BE2C (cell line): ENCODE data around the gene NDST1.

Experiments used
- DNase-seq: peaks from one replicate; pipeline ENCODE4 v3.0.0-alpha.2; 2020
- H3K27me3 ChIP-seq: fragments of 250-450 bp; sonication (Bioruptor Pico); 2 replicates; pipeline ENCODE4 v1.5.1; 2020; ENCODE audit warnings: mild to moderate bottlenecking
- H3K36me3 ChIP-seq: fragments of 250-450 bp; sonication (Bioruptor Pico); 2 replicates; pipeline ENCODE4 v1.5.1; 2020; ENCODE audit warnings: mild to moderate bottlenecking
- H3K4me1 ChIP-seq: fragments of 250-450 bp; sonication (Bioruptor Pico); 2 replicates; pipeline ENCODE4 v1.5.1; 2020
- H3K4me3 ChIP-seq: 2 replicates; pipeline ENCODE4 v1.5.1; 2011; ENCODE audit warnings: low read depth, low read length
- H3K9me3 ChIP-seq: fragments of 250-450 bp; sonication (Bioruptor Pico); 2 replicates; pipeline ENCODE4 v1.5.1; 2020
- TF ChIP-seq, protein P1 (sequence below): IDR thresholded peaks from 2 replicates; pipeline ENCODE4 v1.5.1; 2012; ENCODE audit warnings: mild to moderate bottlenecking, low read depth, low read length

NDST1 gene

DNA sequence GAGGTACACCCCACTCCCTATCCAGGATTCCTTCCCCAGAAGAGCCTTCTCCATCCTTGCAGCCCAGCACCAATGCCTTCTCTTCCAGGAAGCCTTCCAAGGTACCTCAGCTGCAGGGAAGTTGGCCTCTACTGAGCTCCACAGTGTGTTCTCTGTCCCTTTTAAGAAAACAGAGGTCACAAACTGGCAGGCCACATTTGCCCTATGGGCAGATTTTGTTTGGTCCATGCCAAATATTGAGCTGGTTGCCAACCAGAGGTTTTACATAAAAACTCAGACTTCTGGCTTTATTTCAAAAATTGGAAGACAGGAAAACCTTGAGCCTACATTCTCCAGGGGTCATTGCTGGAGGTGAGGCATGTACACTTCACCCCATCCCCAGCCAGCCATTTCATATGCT lies 9.0 kb upstream of the NDST1 start:
- H3K4me3 ChIP-seq, result no peak overlapping the region
- TF ChIP-seq, protein P1, sequence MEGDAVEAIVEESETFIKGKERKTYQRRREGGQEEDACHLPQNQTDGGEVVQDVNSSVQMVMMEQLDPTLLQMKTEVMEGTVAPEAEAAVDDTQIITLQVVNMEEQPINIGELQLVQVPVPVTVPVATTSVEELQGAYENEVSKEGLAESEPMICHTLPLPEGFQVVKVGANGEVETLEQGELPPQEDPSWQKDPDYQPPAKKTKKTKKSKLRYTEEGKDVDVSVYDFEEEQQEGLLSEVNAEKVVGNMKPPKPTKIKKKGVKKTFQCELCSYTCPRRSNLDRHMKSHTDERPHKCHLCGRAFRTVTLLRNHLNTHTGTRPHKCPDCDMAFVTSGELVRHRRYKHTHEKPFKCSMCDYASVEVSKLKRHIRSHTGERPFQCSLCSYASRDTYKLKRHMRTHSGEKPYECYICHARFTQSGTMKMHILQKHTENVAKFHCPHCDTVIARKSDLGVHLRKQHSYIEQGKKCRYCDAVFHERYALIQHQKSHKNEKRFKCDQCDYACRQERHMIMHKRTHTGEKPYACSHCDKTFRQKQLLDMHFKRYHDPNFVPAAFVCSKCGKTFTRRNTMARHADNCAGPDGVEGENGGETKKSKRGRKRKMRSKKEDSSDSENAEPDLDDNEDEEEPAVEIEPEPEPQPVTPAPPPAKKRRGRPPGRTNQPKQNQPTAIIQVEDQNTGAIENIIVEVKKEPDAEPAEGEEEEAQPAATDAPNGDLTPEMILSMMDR, result no peak

DNA sequence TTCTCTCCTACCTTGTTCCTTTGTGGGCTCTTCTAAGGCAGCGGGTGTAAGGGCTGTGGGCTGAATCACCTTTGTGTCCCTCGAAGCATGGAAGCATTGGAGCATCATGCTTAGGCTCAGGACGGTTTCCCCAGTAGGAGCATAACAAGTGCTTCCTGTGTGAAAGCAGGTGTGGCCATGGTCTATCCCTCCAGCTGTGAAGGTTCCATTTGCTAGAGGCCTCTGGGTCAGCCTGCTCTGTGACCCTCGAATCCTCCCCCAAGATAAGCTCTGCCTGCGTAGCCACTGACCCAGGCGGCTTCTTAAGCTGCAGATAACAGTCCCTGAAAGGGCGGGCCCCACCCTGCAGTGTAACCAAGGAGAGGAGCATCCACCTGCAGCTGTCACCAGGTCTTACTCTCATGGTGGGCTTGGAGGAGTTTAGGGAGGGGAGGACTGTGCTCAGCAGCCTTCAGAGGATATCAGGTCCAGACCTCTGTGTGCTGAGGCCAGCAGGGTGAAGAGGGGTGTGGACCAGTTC lies 8.4 kb upstream of the NDST1 start:
- no peak for DNase-seq
- Histone ChIP-seq H3K4me1 (peaks cover 28% of the 10 kb centered on the region), H3K9me3 (no peaks in the 10 kb centered on the region), H3K4me3 (no peak overlapping the region), H3K27me3 (no peaks in the 10 kb centered on the region), H3K36me3 (0 out of 2 replicates have a peak, but pooled peaks cover 3% of the 10 kb centered on the region)
- TF ChIP-seq, protein P1, result no peak

More for the DNA sequence above, 9.0 kb upstream of the NDST1 start:
- Histone ChIP-seq H3K4me1 (peaks cover 24% of the 10 kb centered on the region), H3K27me3 (no peaks in the 10 kb centered on the region), H3K9me3 (no peaks in the 10 kb centered on the region), H3K36me3 (0 out of 2 replicates have a peak, but pooled peaks cover 3% of the 10 kb centered on the region)
- DNase-seq, result no peak

DNA sequence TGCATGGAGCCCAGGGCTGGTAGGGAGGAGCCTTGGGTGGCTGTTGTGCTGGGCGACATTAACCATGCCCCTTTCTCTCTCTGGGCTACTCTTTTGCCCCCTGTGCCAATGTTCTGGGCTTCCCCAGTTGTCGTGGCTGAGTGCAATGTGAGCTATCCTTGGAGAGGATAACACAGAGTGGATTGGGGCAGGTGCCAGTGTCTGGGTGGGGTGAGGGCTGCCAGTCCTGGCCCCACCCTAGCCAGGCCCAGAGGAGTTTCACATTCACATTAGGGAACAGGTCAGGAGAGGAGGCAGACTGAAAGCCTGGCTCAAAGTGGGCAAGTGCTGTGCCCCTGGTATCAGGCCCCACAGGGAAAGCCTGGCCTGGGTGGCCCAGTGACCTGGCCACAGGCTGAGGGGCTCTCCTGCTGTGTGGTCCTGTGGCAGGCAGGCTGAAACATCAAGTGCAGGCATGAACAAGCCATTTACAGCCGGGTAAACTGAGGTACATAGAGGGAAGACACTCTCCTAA lies 7.5 kb upstream of the NDST1 start:
- Histone ChIP-seq H3K27me3 (no peaks in the 10 kb centered on the region), H3K4me1 (peaks cover 32% of the 10 kb centered on the region), H3K4me3 (no peak overlapping the region), H3K9me3 (no peaks in the 10 kb centered on the region), H3K36me3 (0 out of 2 replicates have a peak, but pooled peaks cover 3% of the 10 kb centered on the region)
- no peak for DNase-seq
- TF ChIP-seq, protein P1, result no peak

DNA sequence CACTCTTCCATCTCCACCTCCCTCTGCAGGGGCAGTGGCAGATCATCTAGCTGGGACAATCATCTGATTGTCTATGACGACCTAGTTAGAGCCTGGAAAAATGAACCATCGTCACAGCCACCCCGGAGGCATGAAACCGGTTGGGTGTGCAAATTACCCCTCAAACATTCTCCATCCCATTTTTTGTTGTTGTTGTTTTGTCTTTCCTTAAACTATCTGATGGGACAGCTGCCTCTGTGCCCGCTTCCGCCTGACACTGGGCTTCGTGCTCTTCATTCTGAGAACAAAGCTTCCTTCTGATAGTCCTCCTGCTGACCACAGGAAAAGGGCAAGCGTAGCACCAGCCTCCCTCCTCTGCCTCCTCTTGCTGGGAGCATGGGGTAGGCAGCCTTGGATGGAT lies 7.0 kb upstream of the NDST1 start:
- H3K4me3 ChIP-seq, result no peak overlapping the region
- TF ChIP-seq, protein P1, result no peak
- H3K4me1 ChIP-seq, result peaks cover 32% of the 10 kb centered on the region
- no peak for DNase-seq
- 0 out of 2 replicates have a peak, but pooled peaks cover 3% of the 10 kb centered on the region for H3K36me3 ChIP-seq
- H3K9me3 ChIP-seq, result no peaks in the 10 kb centered on the region
- no peaks in the 10 kb centered on the region for H3K27me3 ChIP-seq

DNA sequence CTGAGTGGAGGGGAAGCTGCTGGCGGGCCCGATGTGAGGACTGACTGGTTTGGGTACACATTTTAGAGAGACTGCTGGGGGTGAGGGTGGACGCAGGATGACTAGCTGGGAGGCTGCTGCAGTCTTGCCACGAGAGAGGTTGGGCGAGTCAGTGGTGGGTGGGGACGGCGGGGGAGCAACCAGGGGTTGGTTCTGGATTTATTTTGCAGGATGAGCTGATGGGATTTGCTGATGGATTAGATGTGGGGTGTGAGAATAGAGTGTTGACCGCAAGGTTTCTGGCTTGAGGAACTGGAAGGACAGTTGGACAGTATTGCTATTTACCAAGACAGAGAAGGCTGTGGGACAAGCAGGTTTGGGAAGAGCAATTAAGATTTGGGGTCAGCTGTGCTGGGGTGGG lies 5.8 kb upstream of the NDST1 start:
- Histone ChIP-seq H3K27me3 (no peaks in the 10 kb centered on the region), H3K4me3 (no peak overlapping the region), H3K36me3 (0 out of 2 replicates have a peak, but pooled peaks cover 3% of the 10 kb centered on the region), H3K4me1 (peaks cover 30% of the 10 kb centered on the region), H3K9me3 (no peaks in the 10 kb centered on the region)
- TF ChIP-seq, protein P1, result no peak
- DNase-seq, result no peak

DNA sequence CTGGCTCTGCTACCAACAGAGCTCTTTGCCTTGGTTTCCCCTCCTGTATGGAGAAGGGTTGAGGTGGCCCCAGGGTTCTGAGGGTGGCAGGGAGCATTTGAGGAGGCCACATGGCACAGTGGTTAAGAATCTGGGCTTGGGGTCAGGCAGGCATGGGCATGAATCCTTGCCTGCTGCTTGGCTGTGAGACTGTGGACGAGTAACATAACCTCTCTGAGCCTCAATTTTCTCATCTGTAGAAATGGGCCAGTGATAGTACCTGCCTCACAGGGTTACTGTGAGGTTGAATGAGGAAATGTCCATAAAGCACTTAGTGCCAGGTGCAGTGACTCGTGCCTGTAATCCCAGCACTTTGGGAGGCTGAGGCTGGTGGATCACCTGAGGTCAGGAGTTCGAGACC lies 5.1 kb upstream of the NDST1 start:
- no peaks in the 10 kb centered on the region for H3K27me3 ChIP-seq
- H3K9me3 ChIP-seq, result no peaks in the 10 kb centered on the region
- peaks cover 25% of the 10 kb centered on the region for H3K4me1 ChIP-seq
- 0 out of 2 replicates have a peak, but pooled peaks cover 3% of the 10 kb centered on the region for H3K36me3 ChIP-seq
- no peak overlapping the region for H3K4me3 ChIP-seq
- no peak for DNase-seq
- TF ChIP-seq, protein P1, result no peak
